GM19455 (cell line): Measurements from ENCODE around the gene ZNHIT2.

ENCODE experiments used
- ATAC-seq: cut with Tn5 transposase; IDR thresholded peaks from one replicate; pipeline ENCODE4 v1.9.1; 2021; ENCODE audit not compliant: unreplicated experiment

Gene ZNHIT2

DNA sequence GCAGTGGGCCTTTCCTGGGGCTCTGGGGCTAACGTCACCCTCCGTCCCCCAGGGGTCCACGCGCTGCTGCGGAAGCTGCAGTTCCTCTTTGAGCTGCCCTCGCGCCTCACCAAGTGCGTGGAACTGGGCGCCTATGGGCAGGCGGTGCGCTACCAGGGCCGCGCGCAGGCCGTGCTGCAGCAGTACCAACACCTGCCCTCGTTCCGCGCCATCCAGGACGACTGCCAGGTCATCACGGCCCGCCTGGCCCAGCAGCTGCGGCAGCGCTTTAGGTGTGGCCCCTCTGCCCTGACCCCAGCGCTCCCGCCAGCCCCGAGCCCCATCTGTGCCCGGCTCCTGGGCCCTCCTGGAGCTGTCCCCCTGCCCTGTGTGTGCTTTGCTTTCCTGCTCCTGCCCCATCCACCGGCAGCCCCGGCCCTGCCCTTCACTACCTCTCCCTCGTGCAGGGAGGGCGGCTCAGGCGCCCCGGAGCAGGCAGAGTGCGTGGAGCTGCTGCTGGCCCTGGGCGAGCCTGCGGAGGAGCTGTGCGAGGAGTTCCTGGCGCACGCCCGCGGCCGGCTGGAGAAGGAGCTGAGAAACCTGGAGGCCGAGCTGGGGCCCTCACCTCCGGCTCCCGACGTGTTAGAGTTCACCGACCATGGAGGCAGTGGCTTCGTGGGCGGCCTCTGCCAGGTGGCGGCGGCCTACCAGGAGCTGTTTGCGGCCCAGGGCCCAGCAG is 9.6 kb downstream of the ZNHIT2 start:
- no peak for ATAC-seq

DNA sequence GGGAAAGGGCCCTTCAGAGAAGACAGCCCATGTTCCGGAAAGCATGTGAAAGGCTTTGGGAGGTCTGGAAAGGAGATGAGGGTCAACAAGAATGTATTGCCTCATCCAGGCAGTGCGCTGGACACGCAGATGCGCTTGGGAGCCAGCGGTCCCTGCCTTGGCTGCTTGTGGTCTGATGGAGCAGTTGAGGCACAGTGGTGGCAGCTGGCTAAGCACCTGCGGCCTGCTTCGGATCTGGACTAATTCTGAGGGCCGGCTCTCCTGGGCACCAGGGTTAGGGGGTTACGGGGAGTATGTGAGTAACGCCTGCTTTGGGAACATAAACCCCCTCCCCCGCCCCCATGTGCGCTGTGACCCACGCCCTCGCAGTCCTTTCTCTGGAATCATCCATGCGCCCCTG is 10.4 kb downstream of the ZNHIT2 start:
- ATAC-seq: no peak

DNA sequence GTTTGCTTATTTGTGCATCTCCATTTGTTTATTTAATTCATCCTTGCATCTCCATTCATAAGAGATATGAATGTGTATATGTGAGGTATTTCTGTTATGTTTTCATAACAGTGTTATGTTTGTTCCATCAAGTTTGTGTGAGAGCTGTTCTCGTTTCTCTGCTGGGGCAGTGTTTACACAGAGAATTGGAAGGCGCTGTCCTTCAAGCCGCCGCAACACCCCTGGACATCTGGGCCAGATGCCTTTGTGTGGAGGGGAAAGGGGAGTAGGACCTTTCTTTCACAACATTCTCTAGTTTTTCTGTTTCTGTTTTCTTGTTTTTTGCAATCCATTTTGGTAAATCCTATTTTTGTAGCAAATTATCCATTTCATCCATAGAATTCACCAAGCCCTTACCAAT is 12.9 kb downstream of the ZNHIT2 start:
- no peak for ATAC-seq

DNA sequence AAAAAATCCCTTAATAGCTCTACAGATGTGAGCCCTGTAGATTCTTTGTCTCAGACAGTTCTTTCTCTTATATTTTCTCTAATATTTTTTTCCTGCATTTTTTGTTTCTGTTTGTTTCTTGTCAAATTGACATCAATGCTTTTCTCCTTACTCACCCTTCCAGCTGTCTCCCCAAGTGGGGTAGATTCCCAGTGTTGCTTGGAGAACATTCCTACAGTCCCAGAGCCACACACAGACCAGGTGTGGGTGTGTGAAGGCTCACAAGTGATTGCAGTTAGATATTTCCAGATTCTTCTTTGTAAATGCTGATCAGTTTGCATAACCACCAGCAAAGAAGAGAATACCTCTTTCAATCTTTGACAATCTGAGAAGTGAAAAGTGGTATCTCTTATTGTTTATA is 14.0 kb downstream of the ZNHIT2 start:
- ATAC-seq: no peak

DNA sequence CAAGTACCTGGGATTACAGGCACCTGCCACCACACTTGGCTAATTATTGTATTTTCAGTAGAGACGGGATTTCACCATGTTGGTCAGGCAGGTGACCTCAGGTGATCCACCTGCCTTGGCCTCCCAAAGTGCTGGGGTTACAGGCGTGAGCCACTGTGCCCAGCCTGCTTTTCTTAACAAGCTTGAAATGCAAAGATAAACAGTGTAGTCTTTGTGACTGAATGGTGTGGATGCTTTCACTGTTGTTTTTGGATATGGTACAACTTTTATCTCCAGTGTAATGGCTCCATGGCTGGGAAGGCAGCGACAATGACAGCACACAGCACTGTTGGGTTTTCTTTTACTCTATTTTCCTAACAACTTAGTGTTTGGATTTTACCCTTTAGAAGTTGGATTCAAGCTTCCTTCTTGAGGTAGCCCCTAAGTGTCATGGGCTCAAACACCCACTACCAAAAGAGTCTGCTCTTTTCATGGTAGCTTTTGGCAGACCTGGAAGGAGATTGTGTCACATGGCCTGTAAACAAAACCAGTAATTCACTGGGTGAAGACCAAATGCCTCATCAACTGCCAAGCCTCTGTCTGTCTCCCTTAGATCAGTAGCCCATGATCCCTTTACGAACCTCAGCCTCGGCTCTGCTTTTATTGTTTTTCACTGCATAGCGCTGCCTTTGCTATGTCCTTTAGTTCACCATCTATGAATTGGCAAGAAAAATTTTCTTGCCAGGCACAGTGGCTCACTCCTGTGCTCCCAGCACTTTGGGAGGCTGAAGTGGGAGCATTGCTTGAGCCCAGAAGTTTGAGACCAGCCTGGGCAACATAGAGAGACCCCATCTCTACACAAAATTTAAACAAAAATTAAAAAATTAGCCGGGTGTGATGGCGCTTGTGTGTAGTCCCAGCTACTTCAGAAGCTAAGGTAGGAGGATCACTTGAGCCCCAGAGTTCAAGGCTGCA is 15.1 kb downstream of the ZNHIT2 start:
- no peak for ATAC-seq

DNA sequence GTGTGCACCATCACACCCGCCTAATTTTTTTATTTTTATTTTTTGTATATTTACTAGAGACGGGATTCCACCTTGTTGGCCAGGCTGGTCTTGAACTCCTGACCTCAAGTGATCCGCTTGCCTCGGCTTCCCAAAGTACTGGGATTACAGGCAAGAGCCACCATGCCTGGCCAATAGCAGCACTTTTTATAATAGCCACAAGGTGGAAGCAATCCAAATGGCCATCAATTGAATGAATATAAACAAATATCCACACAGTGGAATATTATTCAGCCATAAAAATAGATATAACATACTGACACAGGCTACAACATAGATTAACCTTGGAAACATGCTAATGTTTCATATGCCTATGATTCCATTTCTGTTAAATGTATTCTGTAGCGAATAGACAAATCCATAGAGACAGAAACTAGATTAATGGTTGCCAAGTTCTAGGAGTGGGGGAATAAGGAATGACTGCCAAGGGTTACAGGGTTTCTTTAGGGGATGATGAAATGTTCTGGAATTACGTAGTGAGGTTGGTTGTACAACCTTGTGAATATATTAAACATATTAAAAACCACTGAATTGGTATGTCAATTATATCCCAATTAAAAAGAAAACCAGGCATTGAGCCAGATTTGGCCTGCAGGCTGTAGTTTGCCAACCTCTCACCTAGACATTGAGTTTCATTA is 16.7 kb downstream of the ZNHIT2 start:
- no peak for ATAC-seq

DNA sequence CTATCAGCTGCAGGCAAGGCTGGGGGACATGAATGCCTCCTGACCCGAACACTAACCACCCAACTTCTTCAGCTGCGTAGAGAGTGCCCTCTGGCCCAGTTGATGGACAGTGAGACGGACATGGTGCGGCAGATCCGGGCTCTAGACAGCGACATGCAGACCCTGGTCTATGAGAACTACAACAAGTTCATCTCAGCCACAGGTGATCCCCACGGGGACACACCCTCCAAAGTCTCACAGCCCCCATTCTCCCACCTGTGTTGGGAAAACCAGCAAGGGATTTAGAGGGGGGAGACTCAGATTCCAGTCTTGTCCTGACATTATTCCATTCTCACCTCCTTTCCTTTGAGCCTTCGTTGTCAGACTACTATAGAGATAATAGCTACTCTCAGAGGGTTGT is 20.6 kb downstream of the ZNHIT2 start:
- ATAC-seq: no peak

DNA sequence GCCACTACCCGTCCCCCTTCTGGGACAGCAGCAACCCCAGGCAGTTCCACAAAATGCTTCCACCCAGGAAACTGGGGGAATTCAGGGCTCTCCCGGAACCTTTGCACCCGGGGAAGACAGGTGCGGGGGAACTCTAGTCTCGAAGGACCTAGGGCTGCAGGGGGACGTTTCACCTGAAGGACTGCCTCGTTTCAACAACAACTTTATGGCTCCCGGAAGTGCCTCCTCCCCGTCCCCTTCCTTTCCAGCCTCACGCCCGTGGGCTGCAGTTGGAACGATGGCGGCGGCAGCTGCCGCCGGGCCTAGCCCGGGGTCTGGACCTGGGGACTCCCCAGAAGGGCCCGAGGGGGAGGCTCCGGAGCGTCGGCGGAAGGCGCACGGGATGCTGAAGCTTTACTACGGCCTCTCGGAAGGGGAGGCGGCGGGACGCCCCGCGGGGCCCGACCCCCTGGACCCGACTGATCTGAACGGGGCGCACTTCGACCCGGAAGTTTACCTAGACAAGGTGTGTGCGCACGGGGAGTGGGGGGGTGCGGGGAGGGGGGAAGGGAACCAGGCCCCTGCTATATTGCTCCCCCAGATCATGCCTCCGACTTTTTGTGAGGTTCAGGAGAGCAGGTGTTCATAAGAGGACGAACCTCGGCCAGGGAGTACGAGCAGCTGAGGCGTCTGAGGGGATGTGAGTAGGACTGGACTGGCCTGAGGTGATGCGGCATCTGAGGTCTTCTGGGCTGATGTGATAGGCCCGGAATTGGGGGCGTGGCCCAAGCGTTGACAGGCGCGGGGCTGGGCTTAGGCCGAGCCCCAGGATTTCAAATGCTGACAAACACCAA is 21.3 kb downstream of the ZNHIT2 start, which contains the start of gene VPS51:
Gene VPS51 (plus strand): TSS at position 241 of the 833 bp plus-strand sequence. CDS start 37 bp downstream, at position 278.
- peak; percentile 79 for ATAC-seq

DNA sequence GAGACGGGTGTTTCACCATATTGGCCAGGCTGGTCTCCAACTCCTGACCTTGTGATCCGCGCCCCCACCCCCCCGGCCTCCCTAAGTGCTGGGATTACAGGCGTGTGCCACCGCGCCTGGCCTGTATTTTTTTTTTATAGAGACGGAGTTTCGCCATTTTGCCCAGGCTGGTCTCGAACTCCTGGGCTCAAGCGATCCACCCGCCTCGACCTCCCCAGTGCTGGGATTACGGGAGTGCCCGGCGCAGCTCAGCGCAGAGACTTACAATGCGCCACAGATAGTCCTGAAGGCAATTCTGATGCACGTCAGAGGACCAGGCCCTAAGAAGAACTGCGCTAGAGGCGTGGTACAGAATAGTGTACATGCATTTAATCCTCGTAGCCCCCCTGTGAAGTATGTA is 22.1 kb downstream of the ZNHIT2 start:
- no peak for ATAC-seq

DNA sequence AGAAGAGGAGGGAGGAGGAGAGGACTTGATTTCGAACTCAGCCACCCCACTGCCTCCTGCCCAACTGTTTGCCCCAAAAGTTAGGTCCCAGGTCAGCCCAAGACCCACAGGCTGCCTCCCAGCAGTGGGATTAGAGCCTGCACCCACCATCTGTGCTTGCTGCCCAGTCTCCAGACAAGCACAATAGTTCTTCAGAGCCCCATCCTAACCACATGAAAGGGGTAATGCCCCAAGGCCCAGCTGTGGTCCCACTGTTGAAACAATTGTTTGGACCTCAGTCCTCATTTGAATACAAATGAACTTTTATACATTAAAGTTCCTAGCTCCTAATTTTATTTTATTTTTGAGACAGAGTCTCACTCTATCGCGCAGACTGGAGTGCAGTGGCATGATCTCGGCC is 26.9 kb downstream of the ZNHIT2 start:
- no peak for ATAC-seq

DNA sequence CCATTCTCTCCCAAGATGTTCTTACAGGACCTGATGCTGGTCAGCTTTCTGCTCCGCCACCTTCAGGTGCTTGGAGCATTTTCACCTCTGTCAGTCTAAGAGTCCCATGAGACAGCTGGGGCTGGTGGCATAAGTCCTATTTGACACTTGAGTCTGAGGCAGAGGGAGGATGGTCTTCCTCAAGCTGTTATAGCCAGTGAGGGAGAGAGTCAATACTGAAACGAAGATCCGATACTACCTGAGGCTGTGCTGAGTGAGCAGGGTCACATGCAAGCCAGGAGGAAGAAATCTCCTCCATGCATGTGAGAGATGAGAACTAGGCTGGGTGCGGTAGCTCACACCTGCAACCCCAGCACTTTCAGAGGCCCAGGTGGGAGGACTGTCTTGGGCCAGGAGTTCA is 27.9 kb downstream of the ZNHIT2 start:
- ATAC-seq: no peak

DNA sequence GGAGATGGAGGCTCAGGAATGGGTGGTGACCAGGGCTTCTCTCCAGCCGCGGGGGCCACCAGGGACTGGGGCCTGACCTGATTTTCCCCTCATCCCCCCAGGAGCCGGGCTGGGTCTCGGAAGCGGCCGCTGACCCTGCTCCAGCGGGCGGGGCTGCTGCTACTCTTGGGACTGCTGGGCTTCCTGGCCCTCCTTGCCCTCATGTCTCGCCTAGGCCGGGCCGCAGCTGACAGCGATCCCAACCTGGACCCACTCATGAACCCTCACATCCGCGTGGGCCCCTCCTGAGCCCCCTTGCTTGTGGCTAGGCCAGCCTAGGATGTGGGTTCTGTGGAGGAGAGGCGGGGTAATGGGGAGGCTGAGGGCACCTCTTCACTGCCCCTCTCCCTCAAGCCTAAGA is 29.7 kb downstream of the ZNHIT2 start:
- no peak for ATAC-seq

DNA sequence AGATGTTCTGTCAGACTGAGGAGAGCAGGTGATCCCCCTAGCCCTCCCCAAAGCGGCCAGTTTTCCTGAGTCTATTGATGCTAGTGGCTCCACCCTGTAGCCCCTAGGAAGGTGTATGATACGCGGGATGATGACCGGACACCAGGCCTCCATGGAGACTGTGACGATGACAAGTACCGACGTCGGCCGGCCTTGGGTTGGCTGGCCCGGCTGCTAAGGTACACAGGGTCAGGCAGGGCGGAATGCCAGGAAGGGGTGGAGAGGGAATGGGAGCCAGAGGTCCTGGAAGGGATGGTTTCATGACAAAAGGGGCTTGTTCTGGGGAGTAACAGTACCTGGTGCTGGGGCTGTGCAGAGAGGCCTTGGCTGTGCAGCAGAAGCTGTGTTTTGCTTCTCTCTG is 30.3 kb downstream of the ZNHIT2 start:
- no peak for ATAC-seq

DNA sequence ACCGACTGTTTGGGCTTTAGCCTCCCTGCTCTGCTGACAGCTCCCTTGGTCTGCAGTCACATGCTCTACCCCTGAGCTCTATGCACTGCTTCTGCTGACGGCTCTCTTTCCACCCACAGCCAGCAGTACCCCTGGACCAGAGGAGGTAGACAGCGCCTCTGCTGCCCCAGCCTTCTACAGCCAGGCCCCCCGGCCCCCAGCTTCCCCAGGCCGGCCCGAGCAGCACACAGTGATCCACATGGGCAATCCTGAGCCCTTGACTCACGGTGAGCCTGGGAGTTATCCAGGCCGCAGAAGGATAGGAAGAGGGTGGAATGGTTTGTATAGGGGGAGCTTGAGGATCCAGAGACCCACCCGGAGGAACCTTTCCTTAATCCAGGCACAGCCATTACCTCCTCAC is 30.7 kb downstream of the ZNHIT2 start:
- no peak for ATAC-seq

DNA sequence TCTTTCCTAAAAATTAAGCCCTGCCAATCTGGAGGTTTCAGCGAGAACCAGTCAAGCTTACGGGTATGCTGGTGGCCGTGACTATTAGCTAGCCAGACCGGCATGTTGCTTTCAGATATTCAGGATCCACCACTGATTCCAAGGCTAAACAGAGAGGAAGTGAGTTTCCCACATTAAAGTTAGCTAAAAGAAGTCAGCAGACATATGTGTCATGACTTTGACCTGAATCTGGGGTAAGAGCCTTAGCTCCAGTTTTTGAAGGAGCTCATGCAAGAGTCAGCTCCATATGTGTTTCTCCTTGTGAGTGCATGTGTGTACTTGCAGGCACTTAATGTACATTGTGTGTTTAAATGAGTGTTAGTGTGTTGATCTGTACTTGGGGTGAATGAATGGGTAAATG is 32.1 kb downstream of the ZNHIT2 start:
- ATAC-seq: no peak

DNA sequence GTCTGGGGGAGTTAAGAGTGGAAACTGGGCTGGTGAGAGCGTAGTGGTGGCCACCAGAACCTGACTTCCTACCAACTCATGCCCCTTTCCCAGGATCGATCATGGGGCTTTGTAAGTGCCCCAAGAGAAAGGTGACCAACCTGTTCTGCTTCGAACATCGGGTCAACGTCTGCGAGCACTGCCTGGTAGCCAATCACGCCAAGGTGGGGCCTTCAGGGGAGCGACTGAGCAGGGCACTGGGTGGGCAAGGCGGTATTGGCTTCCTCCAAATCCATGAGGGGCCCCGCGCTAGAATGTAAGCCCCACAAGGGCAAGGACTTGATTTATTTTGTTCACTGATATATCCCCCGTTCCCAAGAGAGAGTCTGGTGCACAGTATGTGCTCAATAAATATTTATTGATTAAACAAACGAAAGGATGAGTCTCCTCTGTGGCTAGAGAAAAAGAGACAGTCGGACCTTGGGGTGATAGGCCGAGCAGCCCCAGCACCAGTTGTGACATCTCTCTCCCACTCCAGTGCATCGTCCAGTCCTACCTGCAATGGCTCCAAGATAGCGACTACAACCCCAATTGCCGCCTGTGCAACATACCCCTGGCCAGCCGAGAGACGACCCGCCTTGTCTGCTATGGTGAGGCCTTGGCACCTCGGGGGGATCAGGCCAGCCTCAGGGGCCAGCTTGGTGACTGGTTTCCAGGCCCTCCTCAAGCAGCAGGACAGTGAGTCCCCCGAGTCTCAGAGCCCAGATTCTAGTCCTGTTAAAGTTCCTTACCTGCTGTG is 32.7 kb downstream of the ZNHIT2 start:
- ATAC-seq: no peak

DNA sequence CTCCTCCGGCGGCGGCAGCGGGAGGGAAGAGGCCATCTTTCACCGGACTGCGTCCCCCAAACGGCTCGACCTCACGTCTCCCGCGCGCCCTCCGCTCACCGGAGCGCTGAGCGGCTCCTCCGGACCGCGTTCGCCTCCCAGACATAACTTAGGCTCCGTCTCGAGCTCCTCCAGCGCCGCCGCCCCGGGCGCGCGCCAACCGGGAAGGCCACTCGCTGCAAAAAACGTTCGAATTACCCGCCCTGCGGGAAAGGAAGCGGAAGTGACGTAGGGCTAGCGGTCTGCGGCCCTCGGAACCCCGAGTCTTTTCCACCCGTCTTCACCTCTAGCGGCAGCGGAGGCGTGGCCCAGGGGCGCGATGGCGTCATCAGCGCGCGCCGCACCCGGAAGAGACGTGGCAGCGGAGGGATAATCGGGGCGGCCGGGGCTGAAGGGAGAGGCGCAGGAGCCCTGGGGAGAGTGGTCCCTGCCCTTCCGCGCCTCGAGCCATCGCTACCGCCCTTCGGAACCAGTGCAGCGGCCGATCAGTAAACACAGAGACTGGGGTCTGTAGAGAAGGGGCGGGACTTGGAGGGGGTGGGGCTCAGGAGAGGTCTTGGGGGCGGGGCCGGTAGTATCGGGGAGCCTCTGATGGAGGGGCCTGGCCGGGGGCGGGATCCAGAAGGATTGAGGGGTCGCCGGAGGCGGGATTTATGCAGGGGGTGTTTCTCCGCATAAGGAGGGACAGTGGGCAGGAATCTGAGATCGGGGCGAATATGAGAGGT is 33.5 kb downstream of the ZNHIT2 start, which contains the start of the genes CDCA5 and ZFPL1:
Gene CDCA5 (minus strand): TSS at position 207 of the 764 bp plus-strand sequence. CDS start 62 bp downstream, at position 145.
Gene ZFPL1 (plus strand): TSS at position 389 of the 764 bp plus-strand sequence. CDS start 477 bp downstream, outside the sequence.
- peak; percentile 85 for ATAC-seq

DNA sequence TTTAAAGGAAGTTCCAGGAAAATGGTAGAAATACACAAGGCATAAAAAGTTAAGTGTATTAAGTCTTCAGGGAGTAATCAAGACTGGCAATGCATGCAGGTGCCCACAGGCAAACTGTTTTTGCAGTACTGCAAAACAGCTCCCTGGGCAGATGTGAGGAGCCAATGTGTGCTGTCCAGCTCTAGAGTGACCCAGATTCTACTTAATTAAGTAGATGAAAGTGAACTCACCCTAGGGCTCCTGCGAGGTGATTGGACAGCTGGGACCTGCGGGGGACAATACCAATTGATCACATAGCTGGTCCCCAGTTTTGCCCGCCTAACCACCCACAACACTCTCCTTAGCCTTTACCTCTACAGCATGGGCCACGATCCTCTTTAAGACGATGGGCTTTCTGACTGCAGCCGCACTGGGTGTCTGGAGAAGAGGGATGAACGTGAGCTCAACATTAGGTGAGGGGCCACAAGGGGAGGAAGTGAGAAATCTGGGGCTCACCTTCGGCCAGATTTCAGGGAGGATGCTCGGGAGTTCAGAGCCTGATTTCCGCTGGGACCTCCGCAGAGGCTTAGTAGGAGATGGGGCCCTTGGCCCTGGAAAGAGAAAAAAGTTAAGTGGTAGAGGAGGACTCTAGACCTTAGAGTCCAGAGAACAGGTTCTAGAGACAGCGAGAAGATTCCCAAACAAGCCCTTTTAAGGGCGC is 34.2 kb downstream of the ZNHIT2 start:
- ATAC-seq: peak; percentile 10
